Activated gamma-delta T cell (primary cell): ENCODE data around the gene SCN10A.

Source experiments
- DNase-seq: peaks from one replicate; lab custom pipeline; 2025; lab: John Stamatoyannopoulos, UW
- total RNA-seq, 2 donors: gene quantifications; one replicate each; lab custom pipeline; 2026; lab: John Stamatoyannopoulos, UW

SCN10A gene
- total RNA-seq = 0 reads per million in 2 donors

GRCh38 chr3:38816026-38816425 is at the start of gene SCN10A:
SCN10A (minus strand) TSS chr3:38816217; CDS start chr3:38794010, 22,207 bp downstream.
- DNase-seq = no peak

- DNase-seq = no peak
Observed at GRCh38 chr3:38853011-38853410, 37.0 kb upstream of the SCN10A start.

- DNase-seq = no peak
Observed at GRCh38 chr3:38843898-38844297, 27.9 kb upstream of the SCN10A start.

- DNase-seq = no peak
Observed at GRCh38 chr3:38842266-38842965, 26.4 kb upstream of the SCN10A start.

- DNase-seq = no peak
Observed at GRCh38 chr3:38840987-38841386, 25.0 kb upstream of the SCN10A start.

- no peak for DNase-seq
Observed at GRCh38 chr3:38837358-38837757, 21.3 kb upstream of the SCN10A start.

GRCh38 chr3:38836561-38836960 is 20.5 kb upstream of the SCN10A start:
- no peak for DNase-seq

- DNase-seq = no peak
Observed at GRCh38 chr3:38835939-38836338, 19.9 kb upstream of the SCN10A start.

GRCh38 chr3:38834717-38835116 is 18.7 kb upstream of the SCN10A start:
- no peak for DNase-seq

GRCh38 chr3:38834110-38834509 is 18.1 kb upstream of the SCN10A start:
- DNase-seq = no peak

GRCh38 chr3:38829404-38829803 is 13.4 kb upstream of the SCN10A start:
- DNase-seq = no peak

- no peak for DNase-seq
Observed at GRCh38 chr3:38828681-38829080, 12.7 kb upstream of the SCN10A start.

- no peak for DNase-seq
Observed at GRCh38 chr3:38827791-38828190, 11.8 kb upstream of the SCN10A start.

- no peak for DNase-seq
Observed at GRCh38 chr3:38826001-38826400, 10.0 kb upstream of the SCN10A start.

GRCh38 chr3:38824349-38824748 is 8.3 kb upstream of the SCN10A start:
- DNase-seq = no peak

GRCh38 chr3:38823722-38824121 is 7.7 kb upstream of the SCN10A start:
- DNase-seq = no peak

- DNase-seq = no peak
Observed at GRCh38 chr3:38823186-38823585, 7.2 kb upstream of the SCN10A start.

- no peak for DNase-seq
Observed at GRCh38 chr3:38811822-38812221, 4.2 kb downstream of the SCN10A start.

GRCh38 chr3:38805765-38806386 is 10.1 kb downstream of the SCN10A start:
- no peak for DNase-seq

- no peak for DNase-seq
Observed at GRCh38 chr3:38805004-38805403, 11.0 kb downstream of the SCN10A start.

GRCh38 chr3:38800511-38800910 is 15.5 kb downstream of the SCN10A start:
- DNase-seq = no peak

GRCh38 chr3:38793721-38794120 is 22.3 kb downstream of the SCN10A start:
- DNase-seq = no peak

- no peak for DNase-seq
Observed at GRCh38 chr3:38792983-38793382, 23.0 kb downstream of the SCN10A start.

- no peak for DNase-seq
Observed at GRCh38 chr3:38782148-38782547, 33.9 kb downstream of the SCN10A start.
